Epithelial cell of proximal tubule (primary cell): ENCODE results near the gene CCNA2. TPM values are rescaled to one million over a fixed set of nuclear protein-coding genes. Genes with fewer than 3 reads are reported as not detected.

Source experiments
- DNase-seq: peaks from one replicate; pipeline ENCODE4 v3.0.0-alpha.2; 2011; ENCODE audit warnings: low read depth
- H3K4me3 ChIP-seq: 2 replicates; pipeline ENCODE4 v1.5.1; 2011; ENCODE audit warnings: low read depth, mild to moderate bottlenecking, low read length
- CTCF ChIP-seq: conservative IDR thresholded peaks from 2 replicates; pipeline ENCODE4 v1.5.1; 2012; ENCODE audit warnings: low read depth, mild to moderate bottlenecking, low read length
- total RNA-seq: library from RNA; depleted of rRNA; stranded (reverse); fragments of >200 nt; gene quantifications from 2 replicates; pipeline ENCODE4 v1.2.3, GENCODE V29; 2015

The CCNA2 gene
- total RNA-seq, 1 donor from 2014 or later: 106 TPM

- H3K4me3 ChIP-seq: no peak overlapping the region
- no peak for DNase-seq
- TF ChIP-seq CTCF: no peak
Measured at GRCh38 chr4:121790976-121791375, 32.7 kb downstream of the CCNA2 start.

GRCh38 chr4:121789960-121790829 lies 33.5 kb downstream of the CCNA2 start:
- TF ChIP-seq CTCF: no peak
- H3K4me3 ChIP-seq: no peak overlapping the region
- DNase-seq: no peak

- no peak overlapping the region for H3K4me3 ChIP-seq
- DNase-seq: no peak
- TF ChIP-seq CTCF: no peak
Measured at GRCh38 chr4:121789455-121789854, 34.2 kb downstream of the CCNA2 start.

- H3K4me3 ChIP-seq: no peak overlapping the region
Measured at GRCh38 chr4:121788896-121789295, 34.8 kb downstream of the CCNA2 start.

GRCh38 chr4:121786221-121786620 lies 37.5 kb downstream of the CCNA2 start:
- no peak for DNase-seq
- no peak for TF ChIP-seq CTCF

More at GRCh38 chr4:121788896-121789295, 34.8 kb downstream of the CCNA2 start:
- no peak for TF ChIP-seq CTCF
- no peak for DNase-seq

GRCh38 chr4:121785479-121785878 lies 38.2 kb downstream of the CCNA2 start:
- TF ChIP-seq CTCF: no peak
- DNase-seq: no peak
- no peak overlapping the region for H3K4me3 ChIP-seq

More at GRCh38 chr4:121786221-121786620, 37.5 kb downstream of the CCNA2 start:
- no peak overlapping the region for H3K4me3 ChIP-seq

GRCh38 chr4:121784975-121785374 lies 38.7 kb downstream of the CCNA2 start:
- TF ChIP-seq CTCF: no peak
- no peak overlapping the region for H3K4me3 ChIP-seq
- DNase-seq: peak; percentile 23
